HCT116 (cell line): ENCODE data around the gene GCK. TPM values are rescaled to one million over a fixed set of nuclear protein-coding genes. Genes with fewer than 3 reads are reported as not detected.

Experiments used
- ATAC-seq: fragments of 200-7000 bp; cut with Tn5 transposase; 2 replicates; pipeline ENCODE4 v1.9.1; 2020; ENCODE audit warnings: mild to moderate bottlenecking, moderate library complexity
- BruUV-seq: library from RNA; stranded (reverse); fragments of 400-500 nt; replicated peaks from 2 replicates; lab custom pipeline; 2021; lab: Mats Ljungman, UMichigan
- CTCF ChIA-PET: fragments of 300-600 bp; sonication (Branson Sonifier 250); formaldehyde crosslinking; loops from one replicate; lab custom pipeline; 2021; ENCODE audit warnings: antibody characterized with exemption; lab: Charles Lee
- POLR2A ChIA-PET: fragments of 300-600, 350-600 bp; sonication (Branson Sonifier 250); formaldehyde crosslinking; loops from one replicate; lab custom pipeline; 2021; ENCODE audit warnings: antibody characterized with exemption; lab: Charles Lee
- RAD21 ChIA-PET, 2 experiments: fragments of 300-600 bp; sonication (Branson Sonifier 250); formaldehyde crosslinking; loops; one replicate each; lab custom pipeline; 2023; ENCODE audit warnings: low total read pairs in 2 of 2; ENCODE audit not compliant: uncharacterized antibody in 2 of 2, unreplicated experiment in 2 of 2, low non-redundant PET in 1 of 2; lab: Charles Lee
- DNase-seq: peaks from one replicate; pipeline ENCODE4 v3.0.0-alpha.2; 2010; ENCODE audit warnings: low read depth, low spot score
- H2AFZ ChIP-seq: fragments of 200-600 bp; shearing (Covaris generic), sonication (generic); 2 replicates; pipeline ENCODE4 v1.6.1; 2017; ENCODE audit warnings: low read depth, mixed run types, mixed read lengths, antibody characterized with exemption, low read length; ENCODE audit not compliant: poor library complexity, severe bottlenecking
- H3K27ac ChIP-seq: 2 replicates; pipeline ENCODE4 v1.5.1; 2012; ENCODE audit warnings: low read depth, low read length
- H3K27me3 ChIP-seq: fragments of 200-600 bp; sonication (generic); 2 replicates; pipeline ENCODE4 v1.6.1; 2016; ENCODE audit warnings: mixed run types, low read length, mixed read lengths; ENCODE audit not compliant: insufficient read depth
- H3K36me3 ChIP-seq, 2 experiments: fragments of 200-500 bp in 1 of 2; fragments of 200-600 bp in 1 of 2; sonication (Bioruptor generic) in 1 of 2; sonication (generic) in 1 of 2; 2 replicates each; pipeline versions ENCODE4 v1.5.1 to v1.6.1; 2014 to 2016; ENCODE audit warnings: low read length in 2 of 2, inconsistent platforms in 1 of 2, mixed read lengths in 1 of 2, mixed run types in 1 of 2; ENCODE audit not compliant: insufficient read depth in 2 of 2, control insufficient read depth in 1 of 2
- H3K4me1 ChIP-seq, 2 experiments: fragments of 200-600 bp in 1 of 2; sonication (generic) in 1 of 2; 2 replicates each; pipeline versions ENCODE4 v1.5.1 to v1.6.1; 2012 to 2017; ENCODE audit warnings: low read length in 2 of 2, inconsistent platforms in 1 of 2, mild to moderate bottlenecking in 1 of 2, mixed read lengths in 1 of 2, mixed run types in 1 of 2, moderate library complexity in 1 of 2; ENCODE audit not compliant: insufficient read depth in 2 of 2, control insufficient read depth in 1 of 2
- H3K4me2 ChIP-seq: fragments of 200-600 bp; sonication (generic); 2 replicates; pipeline ENCODE4 v1.6.1; 2017; ENCODE audit warnings: mixed run types, low read length, mixed read lengths
- H3K4me3 ChIP-seq, 2 experiments: fragments of 200-600 bp in 1 of 2; sonication (generic) in 1 of 2; replicated peaks in 1 of 2; 2 replicates each; pipeline ENCODE4 v1.5.1; 2011 to 2016; ENCODE audit warnings: low read length in 2 of 2, control low read depth in 1 of 2, low read depth in 1 of 2, mild to moderate bottlenecking in 1 of 2, mixed read lengths in 1 of 2, mixed run types in 1 of 2
- H3K79me2 ChIP-seq: fragments of 200-600 bp; sonication (generic); 2 replicates; pipeline ENCODE4 v1.6.1; 2017; ENCODE audit warnings: mild to moderate bottlenecking, mixed run types, low read length, moderate library complexity, mixed read lengths; ENCODE audit not compliant: insufficient read depth
- H3K9ac ChIP-seq: fragments of 200-600 bp; sonication (generic); 2 replicates; pipeline ENCODE4 v1.6.1; 2016; ENCODE audit warnings: low read length, mixed read lengths
- H3K9me2 ChIP-seq: fragments of 200-600 bp; sonication (generic), shearing (Covaris generic); 2 replicates; pipeline ENCODE4 v1.6.1; 2017; ENCODE audit warnings: mixed run types, mild to moderate bottlenecking, moderate library complexity; ENCODE audit not compliant: insufficient read depth
- H3K9me3 ChIP-seq, 2 experiments: fragments of 200-500 bp in 1 of 2; fragments of 200-600 bp in 1 of 2; sonication (Bioruptor generic) in 1 of 2; sonication (generic) in 1 of 2; 2 replicates each; pipeline ENCODE4 v1.6.1; 2014 to 2017; ENCODE audit warnings: low read length in 2 of 2, mixed read lengths in 2 of 2, inconsistent platforms in 1 of 2, low read depth in 1 of 2, mild to moderate bottlenecking in 1 of 2, mixed run types in 1 of 2, moderate library complexity in 1 of 2; ENCODE audit not compliant: control insufficient read depth in 1 of 2, insufficient read depth in 1 of 2
- H4K20me1 ChIP-seq: fragments of 200-600 bp; sonication (generic), shearing (Covaris generic); 2 replicates; pipeline ENCODE4 v1.6.1; 2017; ENCODE audit warnings: mixed run types, mild to moderate bottlenecking, moderate library complexity; ENCODE audit not compliant: insufficient read depth
- ATF3 ChIP-seq: IDR thresholded peaks from 2 replicates; pipeline ENCODE4 v1.6.1; 2012
- CBX3 ChIP-seq: IDR thresholded peaks from 2 replicates; pipeline ENCODE4 v1.6.1; 2012; ENCODE audit warnings: low read depth
- CEBPB ChIP-seq: IDR thresholded peaks from 2 replicates; pipeline ENCODE4 v1.6.1; 2012; ENCODE audit warnings: low read depth
- ELF1 ChIP-seq: IDR thresholded peaks from 2 replicates; pipeline ENCODE4 v1.6.1; 2012; ENCODE audit warnings: low read depth, borderline replicate concordance
- EZH2 ChIP-seq: fragments of 200-600 bp; sonication (generic); IDR thresholded peaks from 2 replicates; pipeline ENCODE4 v1.6.1; 2017; ENCODE audit warnings: antibody characterized with exemption, mixed run types
- EZH2phosphoT487 ChIP-seq: fragments of 200-600 bp; IDR thresholded peaks from 2 replicates; pipeline ENCODE4 v1.6.1; 2018; ENCODE audit warnings: antibody characterized with exemption, borderline replicate concordance
- FOSL1 ChIP-seq: IDR thresholded peaks from 2 replicates; pipeline ENCODE4 v1.6.1; 2012; ENCODE audit warnings: low read depth
- MAX ChIP-seq: IDR thresholded peaks from 2 replicates; pipeline ENCODE4 v1.6.1; 2012
- POLR2A ChIP-seq: IDR thresholded peaks from 2 replicates; pipeline ENCODE4 v1.7.0; 2011; ENCODE audit warnings: borderline replicate concordance; ENCODE audit not compliant: insufficient read depth, insufficient read length; ENCODE audit errors: extremely low read depth
- POLR2AphosphoS5 ChIP-seq: IDR thresholded peaks from 2 replicates; pipeline ENCODE4 v1.6.1; 2011; ENCODE audit warnings: mild to moderate bottlenecking, low read depth, low read length, moderate library complexity
- RAD21 ChIP-seq: IDR thresholded peaks from 2 replicates; pipeline ENCODE4 v1.6.1; 2012; ENCODE audit warnings: low read depth, mild to moderate bottlenecking
- REST ChIP-seq: IDR thresholded peaks from 2 replicates; pipeline ENCODE4 v1.6.1; 2012; ENCODE audit warnings: low read depth
- SP1 ChIP-seq: IDR thresholded peaks from 2 replicates; pipeline ENCODE4 v1.6.1; 2012; ENCODE audit warnings: low read depth
- SRF ChIP-seq: IDR thresholded peaks from 2 replicates; pipeline ENCODE4 v1.6.1; 2012; ENCODE audit warnings: low read depth
- YY1 ChIP-seq: IDR thresholded peaks from 2 replicates; pipeline ENCODE4 v1.6.1; 2011; ENCODE audit warnings: low read length, low read depth, moderate library complexity, mild to moderate bottlenecking; ENCODE audit not compliant: insufficient replicate concordance; ENCODE audit errors: extremely low read depth
- ZFX ChIP-seq: fragments of 450-650 bp; IDR thresholded peaks from 2 replicates; pipeline ENCODE4 v1.6.1; 2017
- intact Hi-C: fragments of 100-400 bp; cut with micrococcal nuclease; formaldehyde crosslinking; loops from 2 replicates; pipeline ENCODE4 v1.10.0; 2022
- total RNA-seq: library from RNA; stranded (reverse); gene quantifications from one replicate; pipeline ENCODE4 v1.2.1, GENCODE V29; 2021; ENCODE audit not compliant: unreplicated experiment
- TF ChIP-seq, protein P1 (sequence below): IDR thresholded peaks from 2 replicates; pipeline ENCODE4 v1.6.1; 2011; ENCODE audit warnings: mild to moderate bottlenecking, low read length, moderate library complexity; ENCODE audit not compliant: insufficient replicate concordance; ENCODE audit errors: extremely low read depth
- TF ChIP-seq, protein P2 (sequence below), 3 experiments: fragments of 200-600 bp in 1 of 3; sonication (generic) in 1 of 3; IDR thresholded peaks in 2 of 3; conservative IDR thresholded peaks in 1 of 3; 2 replicates each; pipeline ENCODE4 v1.5.1; 2012 to 2017; ENCODE audit warnings: low read depth in 2 of 3, low read length in 2 of 3, antibody characterized with exemption in 1 of 3, borderline replicate concordance in 1 of 3, control low read depth in 1 of 3, mild to moderate bottlenecking in 1 of 3, mixed read lengths in 1 of 3, mixed run types in 1 of 3, moderate library complexity in 1 of 3; ENCODE audit not compliant: insufficient read depth in 1 of 3

GCK gene
- total RNA-seq, 1 experiment from 2014 or later: 0.34 TPM

GRCh38 chr7:44134943-44135628 lies 54.2 kb downstream of the GCK start:
- ATAC-seq (no peak), DNase-seq (no peak)
- H3K4me2 ChIP-seq: no peak overlapping the region
- H3K79me2 ChIP-seq: no peaks in the 10 kb centered on the region
- ChIA-PET POLR2A (no interaction called here), CTCF (no interaction called here), RAD21 (no interaction called here)
- H3K9me2 ChIP-seq: no peaks in the 10 kb centered on the region
- H3K4me3 ChIP-seq: no peak overlapping the region
- H3K4me1 ChIP-seq: peaks cover 0 to 5% of the 10 kb centered on the region in 2 experiments; a peak in 1 of 4 replicates
- BruUV-seq: no TSS peak
- H4K20me1 ChIP-seq: no peaks in the 10 kb centered on the region
- H2AFZ ChIP-seq: no peak overlapping the region
- H3K27me3 ChIP-seq: no peaks in the 10 kb centered on the region
- H3K9me3 ChIP-seq: no peaks in the 10 kb centered on the region
- no peaks in the 10 kb centered on the region for H3K36me3 ChIP-seq
- H3K27ac ChIP-seq: no peak overlapping the region
- intact Hi-C loops: no loop called here
- TF ChIP-seq, protein P1, sequence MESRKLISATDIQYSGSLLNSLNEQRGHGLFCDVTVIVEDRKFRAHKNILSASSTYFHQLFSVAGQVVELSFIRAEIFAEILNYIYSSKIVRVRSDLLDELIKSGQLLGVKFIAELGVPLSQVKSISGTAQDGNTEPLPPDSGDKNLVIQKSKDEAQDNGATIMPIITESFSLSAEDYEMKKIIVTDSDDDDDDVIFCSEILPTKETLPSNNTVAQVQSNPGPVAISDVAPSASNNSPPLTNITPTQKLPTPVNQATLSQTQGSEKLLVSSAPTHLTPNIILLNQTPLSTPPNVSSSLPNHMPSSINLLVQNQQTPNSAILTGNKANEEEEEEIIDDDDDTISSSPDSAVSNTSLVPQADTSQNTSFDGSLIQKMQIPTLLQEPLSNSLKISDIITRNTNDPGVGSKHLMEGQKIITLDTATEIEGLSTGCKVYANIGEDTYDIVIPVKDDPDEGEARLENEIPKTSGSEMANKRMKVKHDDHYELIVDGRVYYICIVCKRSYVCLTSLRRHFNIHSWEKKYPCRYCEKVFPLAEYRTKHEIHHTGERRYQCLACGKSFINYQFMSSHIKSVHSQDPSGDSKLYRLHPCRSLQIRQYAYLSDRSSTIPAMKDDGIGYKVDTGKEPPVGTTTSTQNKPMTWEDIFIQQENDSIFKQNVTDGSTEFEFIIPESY: no peak
- TF ChIP-seq SRF (no peak), POLR2A (no peak), RAD21 (no peak), ATF3 (no peak), EZH2phosphoT487 (no peak), REST (no peak), MAX (no peak), ZFX (no peak), ELF1 (no peak), CEBPB (no peak), YY1 (no peak), POLR2AphosphoS5 (no peak), EZH2 (no peak), SP1 (no peak), FOSL1 (no peak), CBX3 (no peak)
- TF ChIP-seq, protein P2, sequence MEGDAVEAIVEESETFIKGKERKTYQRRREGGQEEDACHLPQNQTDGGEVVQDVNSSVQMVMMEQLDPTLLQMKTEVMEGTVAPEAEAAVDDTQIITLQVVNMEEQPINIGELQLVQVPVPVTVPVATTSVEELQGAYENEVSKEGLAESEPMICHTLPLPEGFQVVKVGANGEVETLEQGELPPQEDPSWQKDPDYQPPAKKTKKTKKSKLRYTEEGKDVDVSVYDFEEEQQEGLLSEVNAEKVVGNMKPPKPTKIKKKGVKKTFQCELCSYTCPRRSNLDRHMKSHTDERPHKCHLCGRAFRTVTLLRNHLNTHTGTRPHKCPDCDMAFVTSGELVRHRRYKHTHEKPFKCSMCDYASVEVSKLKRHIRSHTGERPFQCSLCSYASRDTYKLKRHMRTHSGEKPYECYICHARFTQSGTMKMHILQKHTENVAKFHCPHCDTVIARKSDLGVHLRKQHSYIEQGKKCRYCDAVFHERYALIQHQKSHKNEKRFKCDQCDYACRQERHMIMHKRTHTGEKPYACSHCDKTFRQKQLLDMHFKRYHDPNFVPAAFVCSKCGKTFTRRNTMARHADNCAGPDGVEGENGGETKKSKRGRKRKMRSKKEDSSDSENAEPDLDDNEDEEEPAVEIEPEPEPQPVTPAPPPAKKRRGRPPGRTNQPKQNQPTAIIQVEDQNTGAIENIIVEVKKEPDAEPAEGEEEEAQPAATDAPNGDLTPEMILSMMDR (IDR thresholded peaks at IDR 0.05 in 2 of 3, conservative IDR thresholded peaks at IDR 0.05 in 1 of 3; ENCODE audit: borderline replicate concordance in 1 of 3, insufficient read depth in 1 of 3, low read depth in 2 of 3, low read length in 2 of 3): no peak
- no peak overlapping the region for H3K9ac ChIP-seq
